ENCODE measurements around the gene KYNU.

- TF ChIP-seq CTCF (IDR thresholded peaks at IDR 0.05) (no peak), POLR2A (IDR thresholded peaks at IDR 0.05) (no peak)
Observed at GRCh38 chr2:142840436-142840835, 37.0 kb upstream of the KYNU start.
